ENCODE data around the gene PPP1R15B. TPM values are rescaled to one million over a fixed set of nuclear protein-coding genes. Genes with fewer than 3 reads are reported as not detected.

The PPP1R15B gene
- total RNA-seq, 1 experiment from 2014 or later = 40.7 TPM

- DNase-seq (ENCODE audit: low spot score) = no peak
Observed at GRCh38 chr1:204367193-204367858, 44.3 kb downstream of the PPP1R15B start.

- no peak for DNase-seq (ENCODE audit: low spot score)
Observed at GRCh38 chr1:204366759-204367158, 44.9 kb downstream of the PPP1R15B start.

DNA sequence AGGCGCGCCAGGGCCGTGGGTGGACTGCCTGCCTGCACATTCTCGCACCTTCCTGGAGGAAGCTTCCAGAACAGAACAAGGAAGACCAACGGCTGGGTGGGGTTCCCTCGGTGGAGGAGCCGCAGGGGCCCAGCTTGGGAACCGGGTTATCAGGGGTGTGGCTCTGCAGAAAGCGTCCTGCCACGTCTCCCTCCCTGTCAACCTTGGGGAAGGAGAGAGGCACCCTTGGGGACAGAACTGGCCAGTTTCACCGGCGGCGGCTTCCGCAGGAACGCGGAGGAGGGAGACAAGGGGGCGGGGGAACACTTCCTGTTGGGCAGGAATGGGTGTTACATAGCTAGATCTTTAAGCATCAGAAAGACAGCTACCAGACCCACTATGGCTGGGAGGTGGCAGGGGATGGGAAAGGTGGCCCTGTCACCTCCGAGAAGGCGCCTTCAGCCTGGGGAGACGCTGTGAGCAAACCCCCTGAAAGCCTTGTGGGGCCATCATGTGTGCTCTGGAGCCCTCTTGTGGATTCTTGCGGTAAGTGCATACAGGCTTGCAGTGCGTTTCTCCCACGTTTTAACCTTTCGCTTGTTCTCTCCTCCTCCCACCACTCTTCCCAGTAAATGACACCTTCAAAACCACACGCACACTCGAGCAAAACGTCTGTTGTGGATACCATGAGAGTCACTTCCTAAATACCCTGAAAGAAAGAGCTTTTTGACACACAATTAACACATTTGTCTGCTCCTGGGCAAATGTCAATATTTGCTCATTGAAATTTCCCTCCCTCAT lies 48.1 kb downstream of the PPP1R15B start:
- DNase-seq (ENCODE audit: low spot score) = peak; percentile 94

DNA sequence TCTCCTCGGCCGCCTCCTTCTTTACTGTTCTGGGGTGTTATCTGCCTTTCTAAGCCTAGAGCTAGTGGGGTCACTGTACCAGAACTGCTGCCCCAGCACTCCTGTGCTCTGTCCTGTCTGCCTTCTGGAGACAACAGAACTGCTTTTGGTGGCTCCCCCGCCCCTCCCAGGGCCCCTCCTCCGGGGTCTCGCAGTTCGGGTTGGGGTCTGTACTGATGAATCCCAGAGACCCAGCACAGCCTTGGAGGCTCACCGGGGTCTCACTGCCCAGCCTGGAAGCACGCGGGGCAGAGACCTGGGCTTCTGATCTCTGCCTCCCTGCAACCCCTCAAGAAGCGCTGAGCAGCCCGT lies 48.7 kb downstream of the PPP1R15B start:
- no peak for DNase-seq (ENCODE audit: low spot score)

GRCh38 chr1:204361781-204362180 lies 49.8 kb downstream of the PPP1R15B start:
- no peak for DNase-seq (ENCODE audit: low spot score)

GRCh38 chr1:204361341-204361771 lies 50.3 kb downstream of the PPP1R15B start:
- no peak for DNase-seq (ENCODE audit: low spot score)

DNA sequence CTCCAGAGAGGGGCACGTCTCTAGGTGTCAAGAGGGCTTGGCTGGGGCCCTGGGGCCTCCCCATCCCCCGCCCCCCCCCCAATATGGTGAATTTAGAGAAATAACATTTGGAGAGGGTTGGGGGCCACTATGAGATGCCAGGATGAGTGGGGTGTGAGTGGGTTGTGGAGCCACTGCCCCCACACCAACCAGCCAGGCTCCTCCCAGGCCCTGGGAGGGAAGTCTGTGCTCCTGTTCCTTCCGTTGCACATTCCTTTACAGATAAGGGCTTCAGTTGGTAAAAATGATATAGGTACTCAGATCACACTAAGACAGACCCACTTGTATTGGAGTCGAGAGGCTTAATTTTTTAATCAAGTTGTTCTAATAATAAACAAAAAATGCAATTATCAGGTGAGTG lies 51.3 kb downstream of the PPP1R15B start:
- DNase-seq (ENCODE audit: low spot score) = no peak

DNA sequence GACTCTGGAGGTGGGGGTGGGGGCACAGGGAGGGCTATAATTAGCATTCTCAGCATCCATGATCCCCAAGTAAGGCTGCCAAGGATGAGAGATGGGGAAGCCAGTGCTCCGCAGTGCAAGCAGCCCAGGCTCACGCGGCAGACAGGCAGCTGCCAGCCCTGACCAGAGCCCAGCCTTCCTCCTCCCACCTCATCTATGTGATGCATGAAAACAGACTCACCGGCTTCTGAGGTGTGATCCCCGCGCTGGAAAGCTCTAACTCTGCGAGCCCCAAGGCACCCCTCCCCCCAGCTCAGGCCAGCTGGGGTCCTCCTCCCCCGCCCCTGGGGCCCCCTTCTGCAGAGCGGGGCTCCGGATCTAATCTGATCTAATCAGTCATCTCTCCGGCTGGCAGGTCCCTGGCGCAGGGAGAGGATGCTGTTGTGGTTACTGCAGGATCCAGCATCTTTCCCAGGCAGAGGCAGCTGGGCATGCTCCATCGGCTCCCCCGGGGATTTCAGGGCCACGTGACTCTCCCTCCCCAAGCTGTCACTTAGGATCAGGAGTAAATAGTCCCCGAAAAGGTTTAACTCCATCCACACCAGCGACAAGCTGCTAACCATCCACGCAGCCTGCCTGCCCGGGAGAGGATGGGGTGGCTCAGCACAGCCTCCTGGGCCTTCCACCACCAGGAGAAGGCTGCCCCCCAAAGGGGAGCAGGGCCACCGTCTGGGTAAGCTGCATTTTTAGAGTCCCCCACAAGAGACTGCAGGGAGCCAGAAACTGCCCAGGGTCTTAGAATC lies 52.0 kb downstream of the PPP1R15B start, which contains the start of gene PLEKHA6:
Gene PLEKHA6, minus strand, starts transcription at position 456 of the 782 bp plus-strand sequence. CDS start 86,202 bp downstream, outside the sequence.
- no peak for DNase-seq (ENCODE audit: low spot score)

DNA sequence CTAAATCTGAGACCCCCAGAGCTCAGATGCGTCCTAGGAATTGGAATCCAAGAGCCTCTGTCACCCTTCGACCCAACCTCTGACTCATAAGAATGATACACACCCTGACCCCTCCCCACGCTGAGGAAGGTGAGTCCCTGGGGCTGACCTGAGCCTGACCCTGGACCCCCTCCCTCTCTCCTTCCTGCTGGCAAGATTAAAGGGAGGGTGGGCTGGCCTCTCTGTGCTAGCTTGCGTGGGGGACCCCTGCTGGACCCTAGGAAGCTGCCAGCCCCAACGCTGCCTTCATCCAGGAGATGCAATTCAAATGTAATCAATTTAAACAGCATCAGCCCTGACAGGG lies 52.5 kb downstream of the PPP1R15B start:
- no peak for DNase-seq (ENCODE audit: low spot score)

DNA sequence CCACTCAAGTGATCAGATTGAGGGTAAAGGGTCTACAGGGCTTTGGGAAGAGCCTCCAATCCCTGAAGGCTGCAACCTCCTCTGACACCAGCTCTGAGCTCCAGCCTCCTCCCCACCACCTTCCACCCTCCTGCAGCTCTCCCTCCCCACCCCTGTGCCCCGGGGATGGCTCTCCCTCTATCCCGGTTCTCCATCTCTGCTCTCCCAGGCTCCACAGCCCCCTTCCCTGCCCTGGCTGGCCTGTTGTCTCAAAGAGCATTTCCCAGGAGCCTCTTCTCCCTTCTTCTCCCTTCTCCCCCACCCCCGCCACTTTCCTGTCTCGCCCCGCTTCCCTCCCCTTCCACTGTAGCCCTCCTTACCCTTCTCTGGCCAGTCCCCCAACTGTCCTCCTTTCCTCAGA lies 53.0 kb downstream of the PPP1R15B start:
- DNase-seq (ENCODE audit: low spot score) = no peak

- no peak for DNase-seq (ENCODE audit: low spot score)
Observed at GRCh38 chr1:204357551-204358490, 53.8 kb downstream of the PPP1R15B start.

DNA sequence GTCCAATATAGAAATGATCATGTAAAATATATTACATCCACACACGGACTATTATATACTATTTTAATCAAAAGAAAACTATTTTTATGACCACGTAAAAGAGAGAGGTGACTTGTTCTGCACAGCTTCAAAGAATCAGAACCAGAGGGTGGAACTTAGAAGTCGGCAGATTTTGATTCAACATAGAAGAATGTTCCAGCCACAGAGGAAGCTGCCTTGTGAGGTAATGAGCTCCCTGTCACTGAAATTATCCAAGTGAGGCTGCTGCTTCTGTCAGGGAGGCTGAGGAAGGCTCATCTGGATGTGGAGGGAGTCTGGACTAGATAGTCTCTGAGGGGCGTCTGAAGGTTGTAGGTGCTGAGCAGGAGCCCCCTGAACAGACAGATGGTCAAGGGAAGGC lies 54.6 kb downstream of the PPP1R15B start:
- no peak for DNase-seq (ENCODE audit: low spot score)

GRCh38 chr1:204355913-204356312 lies 55.7 kb downstream of the PPP1R15B start:
- DNase-seq (ENCODE audit: low spot score) = no peak

GRCh38 chr1:204354579-204354978 lies 57.0 kb downstream of the PPP1R15B start:
- DNase-seq (ENCODE audit: low spot score) = no peak

Small RNAs within 50 kb of the gene (small RNA-seq; reads per million reads assigned to genes)
- gene AL606489.2 = not detected

Other genes starting within 250 kb of the PPP1R15B start
- 10.7 and 15.6 TPM in 2 replicates for gene REN, start 245.5 kb downstream of the PPP1R15B start, total RNA-seq (2014; rRNA removed; shearing (Covaris generic))
- gene KISS1, start 215.3 kb downstream of the PPP1R15B start, total RNA-seq (2014; rRNA removed; shearing (Covaris generic)) = 0.23 and 3.1 TPM in 2 replicates
- 10.8 and 28.7 TPM in 2 replicates for gene GOLT1A, start 197.8 kb downstream of the PPP1R15B start, total RNA-seq (2014; rRNA removed; shearing (Covaris generic))
- 76.7 and 88.6 TPM in 2 replicates for gene PLEKHA6, start 51.9 kb downstream of the PPP1R15B start, total RNA-seq (2014; rRNA removed; shearing (Covaris generic))
- gene PIK3C2B, start 83.0 kb upstream of the PPP1R15B start, total RNA-seq (2014; rRNA removed; shearing (Covaris generic)) = 55.3 and 55.4 TPM in 2 replicates
- 18.5 and 19.4 TPM in 2 replicates for gene MDM4, start 104.6 kb upstream of the PPP1R15B start, total RNA-seq (2014; rRNA removed; shearing (Covaris generic))

Data from HT-29 (cell line).